ENCODE measurements around the gene TMC8. TPM values are rescaled to one million over a fixed set of nuclear protein-coding genes. Genes with fewer than 3 reads are reported as not detected.

The TMC8 gene
- total and polyA plus RNA-seq, 2 donors (not counting 3 experiments of a cell fraction or from before 2014, with no cell fraction given) = 0.07 to 1.3 TPM

- Histone ChIP-seq H3K27me3 (ENCODE audit: control insufficient read depth in 2 of 2, insufficient read depth in 2 of 2, low read length in 2 of 2) (no peaks in the 10 kb centered on the region), H4K20me1 (replicated peaks; ENCODE audit: control insufficient read depth, extremely low read depth, insufficient read depth, low read length) (no peaks in the 10 kb centered on the region), H3K9me3 (replicated peaks; ENCODE audit: control insufficient read depth, insufficient read depth, low read length) (no peaks in the 10 kb centered on the region), H2AFZ (ENCODE audit: low read depth, low read length) (peak overlapping the region; percentile 20), H3K36me3 (ENCODE audit: control insufficient read depth in 2 of 2, extremely low read depth in 1 of 2, insufficient read depth in 2 of 2, low read length in 2 of 2) (peaks cover 0 to 6% of the 10 kb centered on the region in 2 experiments), H3K27ac (ENCODE audit: insufficient read depth, low read depth, low read length) (no peak overlapping the region), H3K4me3 (replicated peaks in 1 of 3; ENCODE audit: insufficient read depth in 1 of 3, low read depth in 1 of 3, low read length in 3 of 3) (no peak overlapping the region), H3K9ac (replicated peaks; ENCODE audit: extremely low read depth, insufficient read depth, low read length) (no peak overlapping the region), H3K9me1 (replicated peaks; ENCODE audit: control insufficient read depth, extremely low read depth, insufficient read depth, low read length) (no peaks in the 10 kb centered on the region), H3K4me2 (ENCODE audit: insufficient read depth, low read length) (no peak overlapping the region), H3K79me2 (ENCODE audit: control insufficient read depth, insufficient read depth, low read length) (no peaks in the 10 kb centered on the region), H3K4me1 (ENCODE audit: control insufficient read depth, extremely low read depth, insufficient read depth, low read length) (peaks cover 8% of the 10 kb centered on the region)
- POLR2A ChIA-PET = no interaction called here
- FAIRE-seq (peak; percentile 90), DNase-seq (ENCODE audit: low read depth, low spot score) (peak; percentile 73)
- dilution Hi-C loops (cut with MboI; ENCODE audit: extremely low pct_ligation_motif_present, low sequenced_read_pairs) = no loop called here
- CTCF ChIA-PET = interaction anchor here (0.5 to 4.9 kb wide), 17 partner anchors 9 to 527 kb away, joined by 3 to 57 read pairs (median 4); partner anchors contain the start of gene TK1
- TSS peak; percentile 53 for BruUV-seq (replicated peaks)
- TF ChIP-seq, protein P1, sequence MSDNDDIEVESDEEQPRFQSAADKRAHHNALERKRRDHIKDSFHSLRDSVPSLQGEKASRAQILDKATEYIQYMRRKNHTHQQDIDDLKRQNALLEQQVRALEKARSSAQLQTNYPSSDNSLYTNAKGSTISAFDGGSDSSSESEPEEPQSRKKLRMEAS (IDR thresholded peaks at IDR 0.05; ENCODE audit: insufficient read depth, insufficient read length) = no peak
- TF ChIP-seq, protein P2, sequence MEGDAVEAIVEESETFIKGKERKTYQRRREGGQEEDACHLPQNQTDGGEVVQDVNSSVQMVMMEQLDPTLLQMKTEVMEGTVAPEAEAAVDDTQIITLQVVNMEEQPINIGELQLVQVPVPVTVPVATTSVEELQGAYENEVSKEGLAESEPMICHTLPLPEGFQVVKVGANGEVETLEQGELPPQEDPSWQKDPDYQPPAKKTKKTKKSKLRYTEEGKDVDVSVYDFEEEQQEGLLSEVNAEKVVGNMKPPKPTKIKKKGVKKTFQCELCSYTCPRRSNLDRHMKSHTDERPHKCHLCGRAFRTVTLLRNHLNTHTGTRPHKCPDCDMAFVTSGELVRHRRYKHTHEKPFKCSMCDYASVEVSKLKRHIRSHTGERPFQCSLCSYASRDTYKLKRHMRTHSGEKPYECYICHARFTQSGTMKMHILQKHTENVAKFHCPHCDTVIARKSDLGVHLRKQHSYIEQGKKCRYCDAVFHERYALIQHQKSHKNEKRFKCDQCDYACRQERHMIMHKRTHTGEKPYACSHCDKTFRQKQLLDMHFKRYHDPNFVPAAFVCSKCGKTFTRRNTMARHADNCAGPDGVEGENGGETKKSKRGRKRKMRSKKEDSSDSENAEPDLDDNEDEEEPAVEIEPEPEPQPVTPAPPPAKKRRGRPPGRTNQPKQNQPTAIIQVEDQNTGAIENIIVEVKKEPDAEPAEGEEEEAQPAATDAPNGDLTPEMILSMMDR (IDR thresholded peaks at IDR 0.05; ENCODE audit: extremely low read depth in 1 of 2, insufficient read depth in 1 of 2, low read depth in 1 of 2, low read length in 2 of 2) = peak; percentile 46 to 77
- TF ChIP-seq GATA2 (IDR thresholded peaks at IDR 0.05; ENCODE audit: insufficient read depth, insufficient read length, low read depth, low read length) (no peak), POLR2AphosphoS5 (IDR thresholded peaks at IDR 0.05; ENCODE audit: insufficient read depth, low read depth, low read length) (no peak), POLR2A (IDR thresholded peaks at IDR 0.05; ENCODE audit: low read depth, low read length) (no peak), EZH2 (IDR thresholded peaks at IDR 0.05; ENCODE audit: borderline replicate concordance, low read depth, low read length, severe bottlenecking) (no peak), FOS (IDR thresholded peaks at IDR 0.05; ENCODE audit: borderline replicate concordance, insufficient read depth, low read length) (no peak), JUN (IDR thresholded peaks at IDR 0.05; ENCODE audit: borderline replicate concordance, insufficient read depth, insufficient read length, low read depth) (no peak), MYC (IDR thresholded peaks at IDR 0.05; ENCODE audit: low read depth, low read length) (no peak)
- intact Hi-C loops (cut with micrococcal nuclease) = loop anchor here (1.0 kb wide), 1 partner anchor 77 kb away; no protein-coding TSS in a partner anchor
Observed at GRCh38 chr17:78174346-78174869, 43.8 kb downstream of the TMC8 start.
